HG03558 (cell line): ENCODE results near the gene C5AR2.
A peak's percentile ranks its signal among the peaks of the same experiment; 100 is the strongest.
"Not testable (repeated sequence)": the region's sequence is repeated elsewhere in the genome, so short reads cannot be mapped to it uniquely, and the experiment has no call there.

Source experiments
- ATAC-seq: cut with Tn5 transposase; IDR thresholded peaks from one replicate; pipeline ENCODE4 v1.9.1; 2021; ENCODE audit warnings: moderate number of reproducible peaks; ENCODE audit not compliant: unreplicated experiment; ENCODE audit errors: extremely low read depth

C5AR2 gene

DNA sequence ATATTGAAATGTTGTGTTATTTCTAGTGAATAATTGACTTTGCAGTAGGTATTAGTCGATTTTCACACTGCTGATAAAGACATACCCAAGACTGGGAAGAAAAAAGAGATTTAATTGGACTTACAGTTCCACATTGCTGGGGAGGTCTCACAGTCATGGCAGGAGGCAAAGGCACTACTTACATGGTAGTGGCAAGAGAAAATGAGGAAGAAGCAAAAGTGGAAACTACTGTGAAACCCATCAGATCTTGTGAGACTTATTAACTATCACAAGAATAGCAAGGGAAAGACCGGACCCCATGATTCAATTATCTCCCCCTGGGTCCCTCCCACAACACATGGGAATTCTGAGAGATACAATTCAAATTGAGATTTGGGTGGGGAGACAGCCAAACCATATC is 9.9 kb upstream of the C5AR2 start:
- ATAC-seq = no peak

DNA sequence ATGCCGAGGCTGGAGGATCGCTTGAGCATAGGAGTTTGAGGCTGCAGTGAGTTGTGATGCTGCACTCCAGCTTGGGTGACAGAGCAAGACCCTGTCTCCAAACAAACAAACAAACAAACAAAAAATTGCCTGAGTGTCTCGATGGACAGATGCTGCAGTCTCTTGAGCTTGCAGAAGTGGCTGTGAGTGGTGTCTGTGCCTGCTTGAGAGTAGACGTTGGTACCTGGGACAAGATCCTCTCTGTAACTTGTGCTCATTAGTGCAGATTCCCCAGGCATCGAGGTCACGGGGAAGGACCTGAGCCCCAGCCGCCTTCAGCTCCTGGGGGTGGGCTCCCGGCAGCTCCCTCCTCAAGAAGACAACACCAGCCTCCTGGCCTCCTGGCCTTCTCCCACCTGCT is 8.6 kb upstream of the C5AR2 start:
- ATAC-seq = no peak

DNA sequence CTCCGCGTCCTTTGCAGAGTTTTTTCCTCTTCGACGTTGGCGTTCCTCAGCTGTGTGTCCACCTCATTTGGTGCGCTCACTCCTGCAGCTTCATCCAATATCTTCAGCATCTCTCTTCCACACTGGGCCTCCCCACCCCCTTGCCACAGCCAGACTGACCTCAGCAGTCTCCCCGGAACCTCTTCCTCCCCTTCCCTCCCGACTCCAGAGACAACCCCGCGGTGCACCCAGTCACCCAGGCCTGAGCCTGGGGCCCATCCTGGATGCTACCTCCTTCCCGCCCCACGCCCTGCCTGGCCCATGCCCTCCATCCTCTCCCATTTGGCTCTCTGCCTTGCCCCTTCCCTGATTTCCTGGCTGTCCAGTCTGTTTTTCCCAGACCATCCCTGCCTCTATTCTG is 8.1 kb upstream of the C5AR2 start:
- ATAC-seq = no peak

DNA sequence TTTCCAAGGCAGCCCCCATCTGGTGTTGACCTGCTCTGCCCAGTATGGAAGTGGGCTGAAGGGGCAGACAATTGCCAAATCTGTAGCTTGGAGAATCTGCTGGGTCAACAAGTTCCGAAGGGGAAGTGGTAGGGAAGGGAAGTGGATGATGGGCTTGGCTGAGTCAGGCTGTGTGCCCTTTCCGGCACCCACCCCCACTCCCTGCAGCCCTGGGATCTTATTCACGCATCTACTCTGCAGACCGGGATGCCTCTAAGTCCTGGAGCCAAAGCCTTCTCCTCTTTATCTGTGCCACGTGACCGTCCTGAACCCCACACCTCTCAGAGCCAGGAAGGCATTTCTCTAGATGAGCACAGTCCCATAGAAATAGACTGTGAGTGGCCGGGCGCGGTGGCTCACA is 7.5 kb upstream of the C5AR2 start:
- no peak for ATAC-seq

DNA sequence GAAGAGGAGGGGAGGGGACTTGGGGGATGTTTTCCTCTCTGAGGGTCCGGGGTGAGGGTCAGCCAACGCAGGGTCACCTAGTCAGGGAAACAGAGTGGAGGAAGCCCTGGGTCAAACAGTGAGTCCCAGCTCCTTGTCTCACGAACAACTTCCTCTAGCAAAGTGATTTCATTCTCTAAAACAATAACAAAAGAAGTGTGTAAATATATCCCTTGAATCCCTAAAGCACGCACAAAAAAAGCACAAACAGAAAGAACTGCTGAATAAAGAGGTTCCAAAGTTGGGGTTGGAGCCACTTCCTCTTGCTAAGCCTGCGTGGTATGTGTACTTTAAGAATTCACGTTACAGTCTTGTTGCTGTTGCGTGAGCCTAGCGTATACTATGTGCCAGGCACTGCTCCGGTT is 1.5 kb upstream of the C5AR2 start:
- no peak for ATAC-seq

DNA sequence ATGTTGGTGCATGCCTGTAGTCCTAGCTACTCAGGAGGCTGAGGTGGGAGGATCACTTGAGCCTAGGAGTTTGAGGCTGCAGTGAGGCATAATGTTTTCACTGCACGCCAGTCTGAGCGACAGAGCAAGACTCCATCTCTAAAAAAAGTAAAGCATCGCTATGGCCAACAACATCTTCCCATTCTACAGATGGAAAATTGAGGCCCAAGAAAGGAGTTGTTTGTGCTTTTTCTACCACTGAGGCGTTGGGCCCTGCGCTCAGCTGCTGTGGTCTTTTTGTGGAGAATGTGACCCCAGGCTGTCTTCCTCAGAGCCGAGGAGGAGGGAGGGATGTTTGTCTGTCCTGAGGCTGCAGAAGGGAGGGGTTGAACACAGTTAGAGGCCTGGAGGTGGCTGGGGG is 485 bp upstream of the C5AR2 start:
- no peak for ATAC-seq

DNA sequence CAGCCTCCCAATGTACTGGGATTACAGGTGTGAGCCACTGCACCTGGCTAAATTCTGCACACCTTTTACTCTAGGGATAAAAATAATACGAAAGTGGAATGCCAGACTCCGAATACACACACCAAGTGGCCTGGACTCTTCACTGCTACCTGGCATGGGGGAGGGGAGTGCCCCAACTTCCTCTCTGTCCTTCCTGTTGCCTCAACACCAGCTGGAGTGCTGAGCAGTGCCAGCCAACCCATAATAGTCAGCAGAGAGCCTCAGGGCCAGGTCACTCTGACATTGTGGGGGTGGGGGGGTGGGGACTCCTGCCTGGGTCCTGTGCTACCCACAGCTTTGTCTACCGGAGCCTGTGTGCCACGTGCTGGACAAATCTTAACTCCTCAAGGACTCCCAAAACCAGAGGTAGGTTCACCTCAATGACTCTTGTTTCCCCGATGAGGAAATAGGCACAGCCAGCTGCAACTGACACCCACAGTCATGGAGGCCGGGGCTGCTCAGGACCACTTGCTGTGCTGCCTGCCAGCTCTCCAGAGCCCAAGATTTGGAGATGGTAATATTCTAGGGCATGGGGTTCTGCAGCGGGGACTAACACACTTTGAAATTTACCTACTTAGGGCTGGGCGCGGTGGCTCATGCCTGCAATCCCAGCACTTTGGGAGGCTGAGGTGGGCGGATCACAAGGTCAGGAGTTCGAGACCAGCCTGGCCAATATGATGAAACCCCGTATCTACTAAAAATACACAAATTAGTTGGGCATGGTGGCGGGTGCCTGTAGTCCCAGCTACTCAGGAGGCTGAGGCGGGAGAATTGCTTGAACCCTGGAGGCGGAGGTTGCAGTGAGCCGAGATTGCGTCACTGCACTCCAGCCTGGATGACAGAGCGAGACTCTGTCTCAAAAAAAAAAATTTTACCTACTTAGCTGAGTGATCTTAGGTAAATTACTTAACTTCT is 5.1 kb downstream of the C5AR2 start:
- not testable (repeated sequence) for ATAC-seq

DNA sequence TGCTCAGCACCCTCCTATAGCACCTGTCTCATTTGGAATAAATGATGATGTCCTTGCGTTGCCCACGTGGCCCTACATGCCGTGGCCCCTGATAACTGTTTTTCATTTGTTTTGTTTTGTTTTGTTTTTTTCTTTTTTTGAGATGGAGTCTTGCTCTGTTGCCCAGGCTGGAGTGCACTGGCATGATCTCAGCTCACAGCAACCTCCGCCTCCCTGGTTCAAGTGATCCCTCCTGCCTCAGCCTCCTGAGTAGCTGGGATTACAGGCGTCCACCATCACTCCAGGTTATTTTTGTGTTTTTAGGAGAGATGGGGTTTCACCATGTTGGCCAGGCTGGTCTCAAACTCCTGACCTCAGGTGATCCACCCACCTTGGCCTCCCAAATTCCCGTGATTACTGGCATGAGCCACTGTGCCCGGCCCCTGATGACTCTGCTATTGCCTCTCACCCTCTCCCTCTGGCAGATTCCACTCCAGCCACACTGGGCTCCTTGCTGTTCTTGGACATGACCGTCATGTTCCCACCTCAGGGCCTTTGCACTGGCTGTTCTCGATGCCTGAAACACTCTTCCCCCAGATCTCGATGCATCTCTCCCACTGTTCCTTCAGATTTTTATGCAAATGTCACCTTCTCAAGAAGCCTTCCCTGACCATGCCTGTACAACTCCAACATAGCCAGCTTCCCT is 7.4 kb downstream of the C5AR2 start:
- ATAC-seq = no peak

DNA sequence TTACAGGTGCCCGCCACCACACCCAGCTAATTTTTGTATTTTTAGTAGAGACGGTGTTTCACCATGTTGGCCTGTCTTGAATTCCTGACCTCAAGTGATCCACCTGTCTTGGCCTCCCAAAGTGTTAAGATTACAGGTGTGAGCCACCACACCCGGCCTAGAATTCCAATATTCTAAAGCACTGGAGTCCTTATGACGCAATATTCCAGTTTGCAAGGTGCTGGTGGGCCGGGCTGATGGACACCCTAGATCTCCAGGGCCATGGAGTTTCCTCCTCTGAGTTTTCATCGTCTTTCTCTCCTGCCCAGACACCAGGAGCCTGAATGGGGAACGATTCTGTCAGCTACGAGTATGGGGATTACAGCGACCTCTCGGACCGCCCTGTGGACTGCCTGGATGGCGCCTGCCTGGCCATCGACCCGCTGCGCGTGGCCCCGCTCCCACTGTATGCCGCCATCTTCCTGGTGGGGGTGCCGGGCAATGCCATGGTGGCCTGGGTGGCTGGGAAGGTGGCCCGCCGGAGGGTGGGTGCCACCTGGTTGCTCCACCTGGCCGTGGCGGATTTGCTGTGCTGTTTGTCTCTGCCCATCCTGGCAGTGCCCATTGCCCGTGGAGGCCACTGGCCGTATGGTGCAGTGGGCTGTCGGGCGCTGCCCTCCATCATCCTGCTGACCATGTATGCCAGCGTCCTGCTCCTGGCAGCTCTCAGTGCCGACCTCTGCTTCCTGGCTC is 8.7 kb downstream of the C5AR2 start:
- ATAC-seq = no peak

DNA sequence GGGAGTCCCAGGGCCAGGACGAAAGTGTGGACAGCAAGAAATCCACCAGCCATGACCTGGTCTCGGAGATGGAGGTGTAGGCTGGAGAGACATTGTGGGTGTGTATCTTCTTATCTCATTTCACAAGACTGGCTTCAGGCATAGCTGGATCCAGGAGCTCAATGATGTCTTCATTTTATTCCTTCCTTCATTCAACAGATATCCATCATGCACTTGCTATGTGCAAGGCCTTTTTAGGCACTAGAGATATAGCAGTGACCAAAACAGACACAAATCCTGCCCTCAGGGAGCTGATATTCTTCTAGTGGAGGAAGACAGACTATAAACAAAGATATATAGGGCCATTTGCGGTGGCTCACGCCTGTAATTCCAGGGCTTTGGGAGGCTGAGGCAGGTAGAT is 9.8 kb downstream of the C5AR2 start:
- ATAC-seq = no peak

DNA sequence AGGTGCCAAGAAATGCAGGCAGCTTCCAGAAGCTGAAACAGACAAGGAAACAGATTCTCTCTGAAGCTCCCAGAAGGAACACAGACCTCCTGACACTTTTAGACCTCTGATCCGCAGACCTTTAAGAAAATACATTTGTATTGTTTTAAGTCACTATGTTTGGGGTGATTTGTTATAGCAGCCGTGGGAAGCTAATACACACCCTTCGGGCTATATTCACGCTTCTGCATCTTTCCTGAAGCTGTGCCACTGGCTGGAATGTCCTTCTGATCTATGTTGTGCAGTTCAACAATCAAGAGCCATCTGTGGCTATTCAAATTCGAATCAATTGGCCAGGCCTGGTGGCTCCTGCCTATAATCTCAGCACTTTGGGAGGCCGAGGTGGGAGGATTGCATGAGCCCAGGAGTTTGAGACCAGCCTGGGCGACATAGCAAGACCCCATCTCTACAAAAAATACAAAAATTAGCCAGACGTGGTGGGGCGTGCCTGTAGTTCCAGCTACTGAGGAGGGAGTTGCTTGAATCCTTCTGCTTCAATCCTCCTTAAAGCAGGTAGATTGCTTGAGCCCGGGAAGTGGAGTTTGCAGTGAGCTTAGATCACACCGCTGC is 11.3 kb downstream of the C5AR2 start:
- ATAC-seq = no peak

DNA sequence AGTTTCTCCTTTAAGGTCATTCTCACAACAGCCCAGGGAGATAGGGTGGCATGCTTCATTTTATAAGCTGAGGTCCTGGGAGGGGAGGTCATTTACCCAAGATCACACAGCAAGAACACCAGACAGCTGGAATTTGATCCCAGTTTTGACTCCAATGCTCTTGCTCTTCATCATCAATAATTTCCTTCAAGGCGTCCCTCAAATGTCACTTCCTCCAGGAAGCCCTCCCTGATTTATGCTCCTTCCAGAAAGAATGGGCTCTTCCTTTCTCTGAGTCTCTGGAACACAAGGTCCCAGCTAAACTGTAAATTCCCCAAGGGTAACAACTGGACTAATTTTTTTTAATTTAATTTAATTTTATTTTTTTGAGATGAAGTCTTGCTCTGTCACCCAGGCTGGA is 12.4 kb downstream of the C5AR2 start:
- ATAC-seq = no peak

DNA sequence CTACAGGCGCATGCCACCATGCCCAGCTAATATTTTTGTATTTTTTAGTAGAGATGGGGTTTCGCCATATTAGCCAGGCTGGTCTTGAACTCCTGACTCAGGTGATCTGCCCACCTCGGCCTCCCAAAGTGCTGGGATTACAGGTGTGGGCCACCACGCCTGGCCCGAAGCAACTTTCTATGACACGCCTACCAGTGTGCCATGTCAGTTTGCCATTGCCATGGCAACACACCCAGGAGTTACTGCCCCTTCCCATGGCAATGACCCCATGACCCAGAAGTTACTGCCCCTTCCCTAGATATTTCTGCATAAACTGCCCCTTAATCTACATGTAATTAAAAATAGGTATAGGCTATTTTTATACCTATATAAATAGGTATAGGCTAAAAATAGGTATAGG is 14.0 kb downstream of the C5AR2 start:
- not testable (repeated sequence) for ATAC-seq

DNA sequence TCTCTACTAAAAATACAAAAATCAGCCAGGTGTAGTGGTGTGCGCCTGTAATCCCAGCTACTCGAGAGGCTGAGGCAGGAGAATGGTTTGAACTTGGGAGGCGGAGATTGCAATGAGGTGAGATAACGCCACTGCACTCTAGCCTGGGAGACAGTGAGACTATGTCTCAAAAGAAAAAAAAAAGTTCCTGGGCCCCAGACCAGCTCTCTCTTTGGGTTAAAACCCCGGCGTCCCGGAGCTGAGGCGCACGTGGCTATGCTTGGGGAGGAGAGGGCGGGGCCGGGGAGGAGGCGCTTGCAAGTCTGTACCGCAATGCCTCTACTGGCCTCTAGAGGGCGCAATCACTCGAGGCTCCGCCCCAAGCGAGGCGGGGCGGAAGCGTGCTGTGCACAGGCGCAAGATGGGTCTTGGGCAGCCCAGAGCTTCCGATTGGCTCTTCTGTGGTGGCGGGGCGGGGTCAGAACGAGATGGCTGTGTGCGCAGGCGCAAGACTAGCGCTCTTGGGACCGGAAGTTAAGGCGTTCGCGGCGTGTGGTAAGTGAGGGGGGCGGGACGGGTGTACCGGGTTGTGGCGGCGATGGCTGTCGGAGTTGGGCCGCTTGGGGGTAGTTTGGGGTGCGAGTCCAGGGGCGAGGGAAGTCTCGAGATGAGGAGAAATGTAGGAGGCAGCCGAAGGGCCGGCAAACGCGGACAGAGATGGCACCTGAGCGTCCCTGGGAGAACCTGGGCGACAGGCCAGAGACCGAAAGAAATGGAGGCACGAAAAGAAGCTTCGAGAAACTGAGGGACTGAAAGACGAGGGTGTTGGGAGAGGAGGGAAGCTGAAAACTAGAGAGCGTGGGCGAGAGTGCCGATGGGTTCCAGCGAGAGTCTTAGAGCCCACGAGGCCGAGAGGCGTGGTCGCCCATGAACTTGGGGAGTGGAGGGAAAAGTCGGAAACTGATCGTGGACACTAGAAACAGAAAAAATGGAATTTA is 17.1 kb downstream of the C5AR2 start, which contains the start of gene DHX34:
Gene DHX34 (plus strand): TSS at position 497 of the 977 bp plus-strand sequence. CDS start 3,716 bp downstream, outside the sequence.
- peak; percentile 55 for ATAC-seq

DNA sequence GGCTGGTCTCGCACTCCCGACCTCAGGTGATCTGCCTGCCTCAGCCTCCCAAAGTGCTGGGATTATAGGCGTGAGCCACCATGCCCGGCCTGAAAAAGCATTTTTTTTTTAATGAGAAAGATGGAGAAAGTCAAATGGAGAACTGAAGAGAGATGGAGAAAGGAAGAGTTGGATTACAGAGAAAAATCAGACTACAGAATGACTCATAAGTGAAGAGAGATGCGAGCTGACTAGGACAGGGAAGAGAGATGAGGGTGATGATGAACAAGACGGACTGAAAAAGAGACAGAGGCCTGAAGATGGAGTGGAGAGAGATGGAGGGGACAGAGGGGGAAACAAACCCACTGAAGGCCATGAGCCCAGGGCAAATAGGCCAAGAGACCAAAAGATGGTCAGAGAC is 18.7 kb downstream of the C5AR2 start:
- ATAC-seq = no peak

DNA sequence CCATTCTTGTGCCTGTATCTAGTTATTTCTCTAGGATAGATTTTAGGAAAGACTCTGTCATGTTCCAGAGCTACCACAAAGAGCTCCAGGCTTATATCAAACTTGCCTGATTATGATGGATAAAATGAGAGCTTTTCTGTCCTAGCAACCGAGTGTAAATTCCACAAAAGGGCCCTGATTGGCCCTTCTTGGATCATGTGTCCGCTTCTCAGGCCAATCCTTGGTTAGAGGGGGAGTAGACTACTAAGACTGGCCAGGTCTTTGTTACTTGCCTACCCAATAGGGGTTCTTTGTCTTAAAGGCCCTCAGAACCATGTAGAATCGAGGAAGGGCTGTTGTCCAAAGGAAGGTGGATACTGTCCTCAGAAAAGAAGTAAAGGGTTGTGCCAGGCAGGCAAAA is 19.6 kb downstream of the C5AR2 start:
- ATAC-seq = no peak

DNA sequence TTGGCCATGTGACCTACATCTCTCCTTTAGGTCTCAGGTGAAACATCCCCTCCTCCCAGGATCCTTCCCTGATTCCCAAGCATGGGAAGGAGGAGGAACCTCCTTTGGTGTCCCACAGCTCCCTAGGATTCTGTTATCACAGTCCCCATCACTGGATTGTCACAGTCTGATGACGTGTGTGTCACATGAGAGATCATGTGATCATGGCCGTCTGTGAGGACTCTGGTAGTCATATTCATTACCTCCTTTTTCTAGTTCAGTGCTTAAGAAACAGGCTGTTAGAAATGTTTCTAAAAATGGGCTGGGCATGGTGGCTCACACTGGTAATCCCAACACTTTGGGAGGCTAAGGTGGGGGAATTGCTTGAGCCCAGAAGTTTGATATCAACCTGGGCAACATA is 20.1 kb downstream of the C5AR2 start:
- ATAC-seq = no peak

DNA sequence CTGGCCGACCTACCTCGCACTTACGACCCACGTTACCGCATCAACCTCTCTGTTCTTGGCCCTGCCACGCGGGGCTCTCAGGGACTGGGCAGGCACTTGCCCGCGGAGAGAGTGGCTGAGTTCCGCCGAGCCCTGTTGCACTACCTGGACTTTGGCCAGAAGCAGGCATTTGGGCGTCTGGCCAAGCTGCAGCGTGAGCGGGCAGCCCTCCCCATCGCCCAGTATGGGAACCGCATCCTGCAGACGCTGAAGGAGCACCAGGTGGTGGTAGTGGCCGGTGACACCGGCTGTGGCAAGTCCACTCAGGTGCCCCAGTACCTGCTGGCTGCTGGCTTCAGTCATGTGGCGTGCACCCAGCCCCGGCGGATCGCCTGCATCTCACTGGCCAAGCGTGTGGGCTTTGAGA is 21.3 kb downstream of the C5AR2 start:
- no peak for ATAC-seq

DNA sequence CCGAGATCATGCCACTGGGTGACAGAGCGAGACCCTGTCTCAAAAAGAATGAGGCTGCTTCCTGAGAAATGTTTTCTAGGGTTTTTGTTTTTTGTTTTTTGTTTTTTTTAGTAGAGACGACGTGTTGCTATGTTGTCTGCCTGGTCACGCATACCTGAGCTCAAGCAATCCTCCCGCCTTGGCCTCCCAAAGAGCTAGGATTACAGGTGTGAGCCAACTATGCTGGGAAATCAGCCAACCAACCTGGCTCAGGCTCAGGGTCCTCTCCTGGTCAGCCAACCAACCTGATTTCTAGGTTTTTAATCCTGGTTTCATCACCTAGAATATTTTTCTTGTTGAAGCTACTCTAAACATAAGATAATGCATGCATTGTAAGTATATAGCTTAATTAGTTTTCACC is 24.9 kb downstream of the C5AR2 start:
- no peak for ATAC-seq
